Activated naive CD4-positive, alpha-beta T cell treated with anti-CD3 and anti-CD28 coated beads for 36 hours (primary cell): ENCODE data around the gene COL17A1. TPM values are rescaled to one million over a fixed set of nuclear protein-coding genes. Genes with fewer than 3 reads are reported as not detected.

ENCODE experiments used
- CTCF ChIA-PET: fragments of 350-600 bp; sonication (Branson Sonifier 250); formaldehyde crosslinking; loops from one replicate; lab custom pipeline; 2021; ENCODE audit warnings: antibody characterized with exemption; lab: Charles Lee
- DNase-seq: peaks from one replicate; pipeline ENCODE4 v3.0.0-alpha.2; 2020
- H3K27ac Mint-ChIP-seq: one replicate; pipeline ENCODE4 v1.8.0; 2021; ENCODE audit warnings: mild to moderate bottlenecking, mixed read lengths
- H3K27me3 Mint-ChIP-seq: one replicate; pipeline ENCODE4 v1.8.0; 2021; ENCODE audit warnings: low read depth, mixed read lengths
- H3K36me3 Mint-ChIP-seq: one replicate; pipeline ENCODE4 v1.8.0; 2021; ENCODE audit warnings: low read depth, mixed read lengths
- H3K4me1 Mint-ChIP-seq: one replicate; pipeline ENCODE4 v1.8.0; 2021; ENCODE audit warnings: low read depth, mixed read lengths
- H3K4me3 Mint-ChIP-seq: one replicate; pipeline ENCODE4 v1.8.0; 2021; ENCODE audit warnings: mild to moderate bottlenecking, moderate library complexity, mixed read lengths
- H3K9me3 Mint-ChIP-seq: one replicate; pipeline ENCODE4 v1.8.0; 2021; ENCODE audit warnings: mixed read lengths
- intact Hi-C: fragments of 100-400 bp; cut with micrococcal nuclease; formaldehyde crosslinking; loops from one replicate; pipeline ENCODE4 v1.15.1; 2023
- total RNA-seq, 2 experiments: library from RNA; stranded (reverse); gene quantifications; one replicate each; pipeline ENCODE4 v1.2.3, GENCODE V29; 2021

Gene COL17A1
- total RNA-seq, 2 experiments from 2014 or later: not detected

DNA sequence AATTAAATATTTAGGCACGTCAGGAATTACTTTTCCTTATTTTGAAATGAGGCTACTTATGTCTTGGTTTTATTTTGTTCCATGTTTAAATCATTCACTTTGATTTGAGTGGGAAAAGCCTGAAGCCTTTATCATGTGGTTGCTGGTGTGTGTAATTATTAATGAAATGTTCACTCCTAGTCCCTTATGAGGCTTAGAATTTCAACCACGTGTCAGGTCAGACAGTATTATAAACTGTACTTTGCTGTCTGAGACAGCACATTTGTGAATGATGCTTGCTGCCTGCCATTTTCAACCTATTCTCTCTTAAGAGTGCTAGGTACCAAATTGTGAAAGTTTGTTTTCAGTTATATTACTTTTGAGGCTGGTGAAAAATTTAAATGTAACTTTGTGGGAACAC is 58.9 kb downstream of the COL17A1 start:
- Mint-ChIP-seq H3K27ac (no peak overlapping the region), H3K4me1 (peaks cover 11% of the 10 kb centered on the region), H3K4me3 (no peak overlapping the region), H3K9me3 (no peaks in the 10 kb centered on the region), H3K36me3 (peaks cover 21% of the 10 kb centered on the region), H3K27me3 (no peaks in the 10 kb centered on the region)
- intact Hi-C loops: no loop called here
- CTCF ChIA-PET: no interaction called here
- DNase-seq: no peak

GRCh38 chr10:104025524-104025923 is 60.2 kb downstream of the COL17A1 start:
- no peaks in the 10 kb centered on the region for H3K9me3 Mint-ChIP-seq
- no peak overlapping the region for H3K27ac Mint-ChIP-seq
- intact Hi-C loops: no loop called here
- H3K27me3 Mint-ChIP-seq: no peaks in the 10 kb centered on the region
- H3K36me3 Mint-ChIP-seq: peaks cover 25% of the 10 kb centered on the region
- CTCF ChIA-PET: interaction anchor here (0.6 to 0.9 kb wide), 4 partner anchors 48 to 143 kb away, joined by 3 to 5 read pairs (median 3); no protein-coding TSS in a partner anchor
- DNase-seq: no peak
- no peak overlapping the region for H3K4me3 Mint-ChIP-seq
- H3K4me1 Mint-ChIP-seq: peaks cover 15% of the 10 kb centered on the region

DNA sequence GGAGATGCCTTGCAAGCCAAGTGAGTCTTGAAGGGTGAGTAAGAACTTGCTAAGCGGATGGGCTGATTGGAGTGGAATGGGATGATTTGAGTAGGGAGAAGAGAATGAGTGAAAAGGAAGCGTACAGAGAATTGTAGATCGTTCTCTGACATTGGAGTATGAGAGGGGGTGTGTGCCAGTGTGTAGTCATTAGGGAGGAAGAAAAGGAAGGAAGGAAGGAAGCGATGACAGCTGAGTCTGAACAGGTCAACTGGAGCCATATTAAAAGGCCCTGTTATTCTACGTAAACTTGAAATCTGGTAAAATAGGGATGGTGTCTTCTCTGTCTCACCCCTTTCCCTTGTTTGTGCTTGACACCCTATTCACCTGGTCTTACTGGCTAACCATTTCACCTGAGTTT is 63.7 kb downstream of the COL17A1 start:
- Mint-ChIP-seq H3K27ac (no peak overlapping the region), H3K4me1 (peaks cover 15% of the 10 kb centered on the region), H3K27me3 (no peaks in the 10 kb centered on the region), H3K4me3 (no peak overlapping the region), H3K9me3 (no peaks in the 10 kb centered on the region), H3K36me3 (peaks cover 30% of the 10 kb centered on the region)
- DNase-seq: no peak
- CTCF ChIA-PET: interaction anchor here (0.7 to 1.2 kb wide), 2 partner anchors 17 to 100 kb away, joined by 3 read pairs; partner anchors contain the start of gene SFR1
- intact Hi-C loops: no loop called here

DNA sequence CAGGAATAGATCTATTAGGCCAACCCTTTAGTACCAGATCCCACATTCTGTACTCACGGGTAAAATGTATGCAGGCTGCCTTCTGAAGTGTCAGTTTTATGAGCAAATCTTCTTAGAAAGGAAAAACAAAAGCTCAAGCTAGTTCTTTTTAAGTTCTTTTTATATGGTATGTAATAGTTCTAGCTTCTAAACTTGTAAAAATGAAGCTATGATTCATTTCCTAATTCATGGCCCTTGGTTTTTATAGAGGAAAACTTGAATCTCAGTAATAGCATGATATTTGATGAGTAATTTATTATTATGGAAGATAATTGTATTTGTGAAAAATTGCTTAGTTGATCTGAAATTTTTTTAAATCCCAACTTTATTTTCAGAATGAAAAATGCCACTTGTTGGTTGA is 64.4 kb downstream of the COL17A1 start:
- peaks cover 30% of the 10 kb centered on the region for H3K36me3 Mint-ChIP-seq
- no peaks in the 10 kb centered on the region for H3K9me3 Mint-ChIP-seq
- CTCF ChIA-PET: no interaction called here
- DNase-seq: no peak
- intact Hi-C loops: no loop called here
- H3K27me3 Mint-ChIP-seq: no peaks in the 10 kb centered on the region
- no peak overlapping the region for H3K27ac Mint-ChIP-seq
- H3K4me1 Mint-ChIP-seq: peaks cover 13% of the 10 kb centered on the region
- H3K4me3 Mint-ChIP-seq: no peak overlapping the region

DNA sequence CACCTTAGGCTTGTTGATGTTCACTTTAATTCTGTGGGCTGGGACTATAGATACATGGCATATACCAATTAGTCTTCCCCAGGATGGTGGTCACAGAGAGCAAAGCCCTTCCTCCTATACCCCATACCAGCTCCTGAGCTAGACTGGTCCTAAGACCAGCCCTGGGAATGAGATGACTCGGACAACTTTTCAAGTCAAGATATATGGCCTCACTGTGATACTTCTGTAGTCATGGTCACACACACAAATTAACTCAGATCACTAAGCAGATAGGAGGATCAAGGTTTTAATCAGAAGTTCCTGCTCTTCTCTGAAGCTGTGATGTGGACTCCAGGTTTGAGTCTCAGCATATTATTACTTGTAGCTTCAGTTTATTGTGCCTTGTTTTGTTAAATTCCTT is 65.7 kb downstream of the COL17A1 start:
- Mint-ChIP-seq H3K36me3 (peaks cover 30% of the 10 kb centered on the region), H3K27ac (no peak overlapping the region), H3K27me3 (no peaks in the 10 kb centered on the region), H3K4me3 (no peak overlapping the region), H3K4me1 (peaks cover 13% of the 10 kb centered on the region), H3K9me3 (no peaks in the 10 kb centered on the region)
- CTCF ChIA-PET: interaction anchor here (0.6 kb wide), 1 partner anchor 130 kb away, joined by 3 read pairs; no protein-coding TSS in a partner anchor
- intact Hi-C loops: no loop called here
- no peak for DNase-seq

DNA sequence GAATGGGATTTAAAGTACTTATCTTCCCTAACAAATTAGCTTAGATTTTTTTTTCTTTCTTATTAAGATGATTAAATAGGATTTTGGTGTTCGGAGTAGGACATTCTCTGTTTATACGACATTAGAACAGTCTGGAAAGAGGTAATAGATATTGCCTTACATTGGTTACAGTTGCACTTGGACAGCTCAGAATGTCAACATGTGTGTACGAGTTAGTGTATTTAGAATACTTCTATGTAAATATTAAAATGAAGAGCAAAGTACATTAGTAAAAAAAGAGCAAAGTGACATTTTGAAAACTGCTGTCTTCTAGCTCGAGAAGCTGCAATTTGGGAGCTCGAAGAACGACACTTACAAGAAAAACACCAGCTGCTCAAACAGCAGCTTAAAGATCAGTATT is 67.2 kb downstream of the COL17A1 start:
- Mint-ChIP-seq H3K4me3 (no peak overlapping the region), H3K27ac (no peak overlapping the region), H3K27me3 (no peaks in the 10 kb centered on the region), H3K4me1 (peaks cover 19% of the 10 kb centered on the region), H3K9me3 (no peaks in the 10 kb centered on the region), H3K36me3 (peaks cover 20% of the 10 kb centered on the region)
- no peak for DNase-seq
- CTCF ChIA-PET: interaction anchor here (0.7 to 1.8 kb wide), 2 partner anchors 16 to 130 kb away, joined by 3 to 5 read pairs; no protein-coding TSS in a partner anchor
- intact Hi-C loops: loop anchor here (5.0 kb wide), 1 partner anchor 131 kb away; no protein-coding TSS in a partner anchor

DNA sequence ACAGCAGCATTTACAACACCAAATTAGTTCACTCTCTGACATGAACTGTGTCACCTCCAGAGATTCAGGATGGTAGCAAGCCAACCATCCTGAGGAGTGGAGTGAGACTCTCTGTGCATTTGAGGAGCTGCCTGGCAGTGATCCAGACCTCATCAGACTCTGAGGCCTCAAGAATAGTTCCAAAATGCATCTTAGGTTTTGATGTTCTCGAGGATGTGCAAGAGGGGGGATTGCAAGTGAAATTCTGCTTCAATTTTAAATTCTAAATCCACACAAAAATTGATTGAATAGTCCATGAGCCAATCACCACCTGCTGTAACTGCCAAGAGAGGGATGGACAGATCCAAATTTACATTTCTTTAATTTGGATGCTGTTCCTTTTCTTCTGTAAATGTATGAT is 69.0 kb downstream of the COL17A1 start:
- CTCF ChIA-PET: no interaction called here
- no peak overlapping the region for H3K4me3 Mint-ChIP-seq
- intact Hi-C loops: loop anchor here (5.0 kb wide), 1 partner anchor 129 kb away; no protein-coding TSS in a partner anchor

GRCh38 chr10:104014176-104014575 is 71.5 kb downstream of the COL17A1 start:
- peaks cover 11% of the 10 kb centered on the region for H3K4me1 Mint-ChIP-seq
- intact Hi-C loops: no loop called here
- H3K27ac Mint-ChIP-seq: no peak overlapping the region
- no peaks in the 10 kb centered on the region for H3K27me3 Mint-ChIP-seq
- H3K36me3 Mint-ChIP-seq: peaks cover 3% of the 10 kb centered on the region
- H3K4me3 Mint-ChIP-seq: no peak overlapping the region
- no peaks in the 10 kb centered on the region for H3K9me3 Mint-ChIP-seq
- DNase-seq: no peak
- CTCF ChIA-PET: no interaction called here

More for the DNA sequence above, 69.0 kb downstream of the COL17A1 start:
- no peak for DNase-seq
- Mint-ChIP-seq H3K4me1 (peaks cover 17% of the 10 kb centered on the region), H3K9me3 (no peaks in the 10 kb centered on the region), H3K27ac (no peak overlapping the region), H3K27me3 (no peaks in the 10 kb centered on the region), H3K36me3 (peaks cover 15% of the 10 kb centered on the region)

GRCh38 chr10:104013489-104013888 is 72.2 kb downstream of the COL17A1 start:
- Mint-ChIP-seq H3K27me3 (no peaks in the 10 kb centered on the region), H3K4me3 (no peak overlapping the region), H3K9me3 (no peaks in the 10 kb centered on the region), H3K36me3 (peaks cover 3% of the 10 kb centered on the region), H3K4me1 (peaks cover 11% of the 10 kb centered on the region), H3K27ac (no peak overlapping the region)
- no peak for DNase-seq
- CTCF ChIA-PET: interaction anchor here (1.2 kb wide), 1 partner anchor 128 kb away, joined by 5 read pairs; no protein-coding TSS in a partner anchor
- intact Hi-C loops: no loop called here

GRCh38 chr10:104011904-104012303 is 73.8 kb downstream of the COL17A1 start:
- Mint-ChIP-seq H3K27me3 (no peaks in the 10 kb centered on the region), H3K4me1 (peaks cover 7% of the 10 kb centered on the region), H3K9me3 (no peaks in the 10 kb centered on the region), H3K36me3 (peaks cover 2% of the 10 kb centered on the region), H3K4me3 (no peak overlapping the region), H3K27ac (no peak overlapping the region)
- CTCF ChIA-PET: interaction anchor here (1.0 to 1.7 kb wide), 2 partner anchors 12 to 283 kb away, joined by 3 read pairs; no protein-coding TSS in a partner anchor
- no peak for DNase-seq
- intact Hi-C loops: no loop called here

- DNase-seq: no peak
- intact Hi-C loops: no loop called here
- no peak overlapping the region for H3K4me3 Mint-ChIP-seq
Measured at GRCh38 chr10:104005172-104005863, 80.4 kb downstream of the COL17A1 start.

GRCh38 chr10:104002911-104003310 is 82.8 kb downstream of the COL17A1 start:
- intact Hi-C loops: no loop called here
- Mint-ChIP-seq H3K27me3 (no peaks in the 10 kb centered on the region), H3K9me3 (no peaks in the 10 kb centered on the region), H3K36me3 (peaks cover 25% of the 10 kb centered on the region), H3K27ac (no peak overlapping the region), H3K4me3 (no peak overlapping the region), H3K4me1 (peaks cover 2% of the 10 kb centered on the region)
- CTCF ChIA-PET: interaction anchor here (0.5 kb wide), 1 partner anchor 10 kb away, joined by 3 read pairs; no protein-coding TSS in a partner anchor
- DNase-seq: no peak

More at GRCh38 chr10:104005172-104005863, 80.4 kb downstream of the COL17A1 start:
- Mint-ChIP-seq H3K36me3 (peaks cover 24% of the 10 kb centered on the region), H3K9me3 (no peaks in the 10 kb centered on the region), H3K4me1 (peaks cover 2% of the 10 kb centered on the region), H3K27me3 (no peaks in the 10 kb centered on the region), H3K27ac (no peak overlapping the region)
- CTCF ChIA-PET: interaction anchor here (1.2 kb wide), 1 partner anchor 268 kb away, joined by 3 read pairs; no protein-coding TSS in a partner anchor
